HFF-Myc (cell line): ENCODE results near the gene TCERG1L.

Experiments used
- DNase-seq: peaks from one replicate; pipeline ENCODE4 v3.0.0-alpha.2; 2011; ENCODE audit warnings: low read depth; ENCODE audit errors: extremely low read depth
- H3K4me3 ChIP-seq: replicated peaks from 2 replicates; pipeline ENCODE4 v1.5.1; 2011; ENCODE audit warnings: low read depth, mild to moderate bottlenecking, control low read depth, low read length
- TF ChIP-seq, protein P1 (sequence below): IDR thresholded peaks from 2 replicates; pipeline ENCODE4 v1.5.1; 2012; ENCODE audit warnings: mild to moderate bottlenecking, low read depth, low read length, control low read depth; ENCODE audit errors: missing control alignments

Gene TCERG1L

GRCh38 chr10:131162866-131163843 is 148.4 kb downstream of the TCERG1L start:
- TF ChIP-seq, protein P1, sequence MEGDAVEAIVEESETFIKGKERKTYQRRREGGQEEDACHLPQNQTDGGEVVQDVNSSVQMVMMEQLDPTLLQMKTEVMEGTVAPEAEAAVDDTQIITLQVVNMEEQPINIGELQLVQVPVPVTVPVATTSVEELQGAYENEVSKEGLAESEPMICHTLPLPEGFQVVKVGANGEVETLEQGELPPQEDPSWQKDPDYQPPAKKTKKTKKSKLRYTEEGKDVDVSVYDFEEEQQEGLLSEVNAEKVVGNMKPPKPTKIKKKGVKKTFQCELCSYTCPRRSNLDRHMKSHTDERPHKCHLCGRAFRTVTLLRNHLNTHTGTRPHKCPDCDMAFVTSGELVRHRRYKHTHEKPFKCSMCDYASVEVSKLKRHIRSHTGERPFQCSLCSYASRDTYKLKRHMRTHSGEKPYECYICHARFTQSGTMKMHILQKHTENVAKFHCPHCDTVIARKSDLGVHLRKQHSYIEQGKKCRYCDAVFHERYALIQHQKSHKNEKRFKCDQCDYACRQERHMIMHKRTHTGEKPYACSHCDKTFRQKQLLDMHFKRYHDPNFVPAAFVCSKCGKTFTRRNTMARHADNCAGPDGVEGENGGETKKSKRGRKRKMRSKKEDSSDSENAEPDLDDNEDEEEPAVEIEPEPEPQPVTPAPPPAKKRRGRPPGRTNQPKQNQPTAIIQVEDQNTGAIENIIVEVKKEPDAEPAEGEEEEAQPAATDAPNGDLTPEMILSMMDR, result no peak
- no peak for DNase-seq
- H3K4me3 ChIP-seq, result no peak overlapping the region

GRCh38 chr10:131162211-131162610 is 149.3 kb downstream of the TCERG1L start:
- H3K4me3 ChIP-seq, result no peak overlapping the region
- TF ChIP-seq, protein P1, result no peak
- DNase-seq, result no peak

DNA sequence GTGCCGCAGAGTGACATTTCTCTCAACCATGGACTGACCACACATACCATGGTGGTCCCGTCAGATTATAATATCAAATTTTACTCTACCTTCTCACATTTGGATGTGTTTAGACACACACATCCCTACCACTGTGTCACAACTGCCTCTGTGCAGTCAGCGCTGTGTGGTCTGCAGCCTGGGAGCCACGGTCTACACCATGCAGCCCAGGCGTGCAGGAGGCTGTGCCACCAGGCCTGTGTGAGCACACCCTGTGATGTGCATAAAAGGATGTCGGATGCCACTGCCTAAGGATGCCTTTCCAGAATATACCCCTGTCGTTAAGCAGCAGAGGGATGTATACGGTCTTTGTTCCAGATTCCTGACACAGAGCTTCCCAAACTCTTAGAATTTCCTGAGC is 150.4 kb downstream of the TCERG1L start:
- H3K4me3 ChIP-seq, result no peak overlapping the region
- TF ChIP-seq, protein P1, result no peak
- DNase-seq, result no peak

DNA sequence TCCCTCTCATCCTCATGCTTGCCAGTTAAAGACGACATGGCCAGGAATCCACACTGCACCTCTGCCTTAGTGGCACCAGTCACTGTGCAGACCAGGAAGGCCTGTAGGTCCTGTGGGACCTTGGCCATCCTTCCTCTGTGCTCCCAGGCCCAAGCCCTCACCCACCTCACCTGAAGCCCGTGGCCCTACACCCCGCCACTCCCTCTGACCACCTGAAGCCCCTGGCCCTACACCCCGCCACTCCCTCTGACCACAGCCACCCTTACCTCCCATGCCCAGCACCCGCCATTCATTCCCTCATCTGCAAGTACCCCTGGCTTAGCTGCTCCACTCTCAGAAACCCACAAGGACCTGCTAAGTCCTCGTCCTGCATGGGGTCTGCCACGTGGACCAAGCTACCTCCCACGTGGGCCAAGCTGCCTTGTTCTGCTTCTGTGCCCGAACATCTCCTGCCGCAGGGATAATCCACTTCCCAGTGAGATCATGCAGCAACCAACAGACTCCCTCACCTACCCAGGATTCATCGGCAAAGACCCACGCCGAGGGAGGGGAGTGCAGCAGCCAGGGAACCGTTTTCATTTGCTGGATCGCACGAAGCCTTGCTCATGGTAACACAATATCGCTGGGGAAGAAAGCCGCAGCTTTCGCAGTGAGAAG is 151.2 kb downstream of the TCERG1L start:
- TF ChIP-seq, protein P1, result no peak

GRCh38 chr10:131159771-131160170 is 151.8 kb downstream of the TCERG1L start:
- TF ChIP-seq, protein P1, result no peak
- DNase-seq, result no peak

More for the DNA sequence above, 151.2 kb downstream of the TCERG1L start:
- no peak overlapping the region for H3K4me3 ChIP-seq
- DNase-seq, result no peak

GRCh38 chr10:131158695-131159094 is 152.8 kb downstream of the TCERG1L start:
- H3K4me3 ChIP-seq, result no peak overlapping the region
- no peak for DNase-seq
- TF ChIP-seq, protein P1, result no peak

More at GRCh38 chr10:131159771-131160170, 151.8 kb downstream of the TCERG1L start:
- no peak overlapping the region for H3K4me3 ChIP-seq
